GM21737 (cell line): ENCODE results near the gene SIGLEC11.
"Not testable (repeated sequence)": the region's sequence is repeated elsewhere in the genome, so short reads cannot be mapped to it uniquely, and the experiment has no call there.

Source experiments
- ATAC-seq: cut with Tn5 transposase; IDR thresholded peaks from one replicate; pipeline ENCODE4 v1.9.1; 2021; ENCODE audit warnings: mild to moderate bottlenecking, moderate library complexity; ENCODE audit not compliant: unreplicated experiment

The SIGLEC11 gene

DNA sequence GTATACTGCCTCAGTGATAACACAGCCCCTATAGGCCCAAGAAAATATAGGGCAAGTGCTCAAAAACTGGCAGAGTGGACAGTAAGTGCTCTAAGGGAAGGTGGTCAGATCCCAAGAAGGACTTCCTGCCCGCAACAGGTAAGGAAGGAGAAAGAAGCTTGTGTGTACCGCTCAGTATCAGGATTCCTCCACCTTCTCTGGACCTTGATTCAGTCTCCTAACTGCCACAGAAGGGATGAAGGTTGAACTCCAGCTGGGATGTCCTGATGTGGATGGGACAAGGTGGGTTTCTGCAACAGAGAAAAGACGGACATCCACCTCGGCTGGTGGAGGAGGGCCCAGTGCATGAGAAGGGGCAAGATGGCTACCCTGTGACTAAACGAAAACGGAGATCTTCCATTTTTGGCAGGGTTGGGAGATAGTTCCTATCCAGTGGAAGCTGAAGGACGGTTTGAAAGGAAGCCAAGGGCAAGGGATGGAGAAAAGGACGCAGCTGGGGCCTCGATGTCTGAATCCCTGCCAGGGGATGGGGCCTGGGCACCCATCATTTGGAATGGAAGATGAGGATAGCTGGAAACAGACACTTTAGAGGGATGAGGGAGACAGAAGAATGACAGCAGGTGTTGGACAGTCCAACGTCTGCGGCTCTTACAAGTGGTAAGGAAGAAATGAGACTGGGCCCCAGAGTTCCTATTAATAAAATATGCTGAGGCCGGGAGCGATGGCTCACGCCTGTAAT lies 33.3 kb downstream of the SIGLEC11 start:
- no peak for ATAC-seq

DNA sequence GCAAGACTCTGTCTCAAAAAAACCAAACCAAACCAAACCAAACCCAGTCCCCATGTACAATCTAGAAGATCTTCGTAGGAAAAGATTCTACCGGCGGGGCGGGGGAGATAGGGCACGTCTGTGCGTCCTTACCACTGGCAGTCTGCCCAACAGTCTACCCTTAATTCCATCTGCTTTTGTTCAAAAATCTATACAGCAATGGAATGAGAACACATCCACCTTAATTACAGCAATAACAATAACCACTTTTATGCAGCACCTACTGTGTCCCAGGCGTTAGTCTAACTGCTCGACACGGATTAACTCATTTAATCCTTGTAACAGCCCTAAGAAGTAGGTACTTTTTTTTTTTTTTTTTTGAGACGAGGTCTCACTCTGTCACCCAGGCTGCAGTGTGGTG lies 34.5 kb downstream of the SIGLEC11 start:
- ATAC-seq, result no peak

DNA sequence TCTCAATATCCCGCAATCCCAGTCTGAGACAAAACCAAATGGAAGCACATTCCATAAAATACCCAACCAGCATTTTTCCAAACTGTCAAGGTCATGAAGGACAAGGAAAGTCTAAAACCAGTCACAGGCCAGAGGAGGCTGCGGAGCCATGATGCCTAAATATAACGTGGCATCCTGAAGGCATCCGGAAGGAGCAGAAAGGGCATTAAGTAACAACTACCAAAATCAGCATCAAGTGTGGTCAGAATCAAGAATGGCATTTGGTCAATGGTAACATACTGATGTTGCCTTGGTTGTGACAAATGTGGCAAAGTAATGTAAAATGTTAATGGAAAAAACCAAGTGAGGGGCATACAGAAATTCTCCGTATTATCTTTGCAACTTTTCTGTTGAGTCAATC lies 35.5 kb downstream of the SIGLEC11 start:
- ATAC-seq, result no peak

DNA sequence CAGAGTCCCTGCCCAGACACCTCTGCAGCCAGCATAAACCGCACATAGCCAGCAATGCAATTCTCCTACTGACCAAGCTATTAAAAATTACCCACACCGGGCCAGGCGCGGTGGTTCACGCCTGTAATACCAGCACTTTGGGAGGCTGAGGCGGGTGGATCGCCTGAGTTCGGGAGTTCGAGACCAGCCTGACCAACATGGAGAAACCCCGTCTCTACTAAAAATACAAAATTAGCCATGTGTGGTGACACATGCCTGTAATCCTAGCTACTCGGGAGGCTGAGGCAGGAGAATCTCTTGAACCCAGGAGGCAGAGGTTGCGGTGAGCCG lies 36.1 kb downstream of the SIGLEC11 start:
- ATAC-seq, result not testable (repeated sequence)

DNA sequence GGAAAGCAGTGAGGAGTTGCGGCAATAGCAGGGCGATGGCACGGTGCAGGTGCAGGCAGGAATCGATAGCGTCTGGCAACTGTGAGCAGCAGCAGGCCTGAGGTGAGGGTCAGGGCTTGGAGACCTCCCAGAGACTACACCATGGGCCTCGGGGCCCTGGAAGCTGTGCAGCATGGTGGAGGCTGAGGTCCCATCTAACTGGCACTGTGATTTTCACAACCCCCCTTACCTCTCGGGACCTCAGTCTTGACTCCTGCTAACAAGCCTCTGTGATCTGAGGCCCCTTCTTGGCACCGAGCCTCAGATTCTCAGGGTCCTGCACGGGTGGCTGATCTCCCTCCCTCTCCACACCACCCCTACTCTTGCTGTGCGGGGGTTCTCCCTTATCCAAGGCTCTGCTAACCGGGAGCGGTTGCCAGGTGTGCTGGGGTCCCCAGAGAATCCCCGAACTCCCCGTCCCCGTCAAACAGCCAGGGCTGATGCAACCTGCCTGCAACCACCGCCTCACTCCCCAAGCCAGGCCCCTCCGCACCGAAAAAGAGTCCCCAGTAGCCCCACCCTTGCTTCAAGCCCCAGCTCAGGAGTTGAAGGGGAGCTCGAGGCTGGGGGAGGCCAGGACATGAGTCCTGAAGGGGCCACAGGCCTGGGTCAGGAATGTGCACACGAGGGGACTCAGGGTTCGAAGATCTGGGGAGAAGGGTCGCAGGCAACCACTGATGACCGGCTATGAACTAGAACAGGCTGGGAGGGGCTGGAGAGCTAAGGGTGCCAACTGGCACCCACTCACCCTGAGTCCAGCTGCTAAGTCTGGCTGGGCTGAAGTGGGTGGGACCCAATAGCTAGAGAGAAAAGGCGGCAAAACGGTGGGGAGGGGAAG lies 36.7 kb downstream of the SIGLEC11 start:
- ATAC-seq, result no peak

DNA sequence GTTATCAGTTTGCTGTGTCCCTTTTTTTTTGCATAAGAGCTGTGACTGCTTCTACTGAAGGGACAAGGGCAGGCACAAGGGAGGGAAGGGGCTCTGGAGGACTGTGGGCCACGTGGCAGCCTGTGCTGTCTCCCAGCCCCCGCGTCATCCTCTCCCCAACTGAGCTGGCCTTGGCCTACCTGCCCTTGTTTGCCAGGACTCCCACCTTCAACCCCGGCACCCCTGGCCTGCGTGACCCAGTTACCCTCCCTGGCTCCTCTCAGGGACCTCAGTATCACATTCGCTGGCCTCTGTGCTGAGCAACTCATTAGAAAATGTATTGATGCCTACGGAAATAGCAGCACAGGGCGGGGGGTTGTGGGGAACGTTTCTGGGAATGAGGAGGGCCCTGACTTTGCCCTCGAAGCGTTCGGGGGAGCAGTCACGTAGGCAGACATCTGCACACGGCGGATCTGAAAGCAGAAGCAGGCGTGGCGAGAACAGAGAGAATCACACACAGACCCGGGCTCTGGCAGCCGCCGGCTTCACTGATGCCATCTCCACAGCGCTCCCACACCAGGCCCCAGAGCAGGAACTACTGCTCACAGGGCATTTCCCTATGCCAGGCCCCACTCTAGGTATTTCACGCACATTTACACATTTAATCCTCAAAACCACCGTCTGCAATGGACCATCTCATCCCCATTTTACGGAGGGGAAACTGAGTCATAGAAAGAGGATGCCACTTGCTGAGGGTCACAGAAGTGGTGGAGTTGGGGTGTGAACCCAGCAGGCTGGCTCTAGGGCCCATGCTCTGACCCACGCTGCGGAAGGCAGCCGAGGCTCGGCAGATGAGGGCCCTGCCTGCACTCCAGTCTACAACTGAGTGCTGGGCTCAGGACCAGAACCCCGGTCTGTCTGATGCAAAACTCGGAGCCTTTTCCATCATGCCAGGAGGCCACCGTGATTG lies 37.6 kb downstream of the SIGLEC11 start:
- no peak for ATAC-seq

DNA sequence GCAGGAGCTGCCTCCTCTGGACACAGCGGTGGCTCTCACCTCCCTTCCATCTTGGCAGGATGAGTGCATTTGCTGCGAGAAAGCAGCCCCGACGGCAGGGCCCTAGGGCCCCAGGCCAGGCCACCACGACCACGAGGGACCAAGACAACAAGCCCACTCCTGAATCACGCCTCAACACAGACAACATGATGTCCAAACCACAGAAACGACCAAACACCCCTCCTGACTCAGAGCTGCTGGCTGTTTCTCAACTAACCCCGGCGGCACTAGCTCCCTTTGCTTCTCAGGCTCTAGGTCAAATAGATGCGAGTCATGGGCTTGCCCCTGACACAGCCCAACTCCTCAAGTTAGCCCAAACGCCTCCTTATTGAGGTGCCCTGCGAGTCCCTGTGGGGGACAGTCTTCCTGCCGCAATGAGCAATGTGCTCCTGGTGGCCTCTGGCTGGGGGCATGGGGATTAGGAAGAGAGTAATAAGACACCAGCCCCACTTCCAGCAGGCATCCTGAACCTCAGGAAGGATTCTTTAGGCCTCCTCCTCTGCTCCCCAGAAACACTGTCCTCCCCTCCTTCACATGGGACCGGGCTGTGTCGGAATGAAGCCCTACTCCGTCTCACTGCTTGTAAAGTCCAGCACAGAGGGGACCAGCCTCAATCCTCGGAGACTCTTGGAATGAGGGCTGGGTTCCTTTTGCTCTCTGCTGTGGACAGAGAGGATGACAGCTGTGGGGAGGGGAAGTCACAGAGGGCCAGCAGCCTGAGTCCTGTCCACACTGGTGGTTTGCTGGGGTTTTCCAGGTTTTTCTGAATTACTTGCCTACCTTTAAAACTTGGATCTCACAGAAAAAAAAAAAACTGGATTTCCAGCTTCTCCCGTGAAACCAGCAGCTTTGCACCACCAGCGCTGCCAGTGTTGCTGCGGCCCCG lies 38.8 kb downstream of the SIGLEC11 start:
- no peak for ATAC-seq

DNA sequence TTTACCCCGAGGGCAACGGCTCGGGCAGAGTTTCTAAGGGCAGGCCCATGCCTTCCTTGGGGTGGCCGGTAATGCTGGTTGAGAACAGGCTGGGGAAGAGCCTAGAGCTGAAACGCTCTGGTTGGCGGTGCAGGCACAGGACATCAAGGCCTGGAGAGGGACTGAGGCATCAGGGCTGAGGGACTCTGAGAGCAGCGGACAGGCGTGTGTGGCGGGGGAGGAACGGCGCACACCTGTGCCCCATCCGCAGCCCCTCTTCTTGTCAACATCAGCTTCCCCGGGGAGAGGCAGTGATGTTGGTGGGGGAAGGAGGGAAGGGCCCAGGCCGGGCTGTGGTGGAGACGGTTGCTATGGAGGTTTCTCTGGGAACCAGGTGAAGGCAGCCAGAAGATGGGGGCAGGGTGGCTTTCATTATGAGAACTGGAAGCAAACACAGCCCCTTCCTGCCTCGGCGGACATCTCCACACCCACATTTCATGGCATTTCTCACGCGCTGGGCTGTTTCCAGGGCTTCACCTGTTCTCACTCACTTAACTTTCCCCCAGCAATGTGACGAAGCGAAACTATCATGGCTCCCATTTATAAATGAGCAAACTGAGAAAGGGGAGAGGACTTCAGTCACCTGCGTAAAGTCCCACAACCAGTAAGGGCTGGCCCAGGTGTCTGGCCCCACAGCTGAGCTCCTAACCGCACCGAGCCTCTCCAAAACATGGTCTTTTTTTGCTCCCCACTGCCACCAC lies 40.2 kb downstream of the SIGLEC11 start:
- no peak for ATAC-seq

DNA sequence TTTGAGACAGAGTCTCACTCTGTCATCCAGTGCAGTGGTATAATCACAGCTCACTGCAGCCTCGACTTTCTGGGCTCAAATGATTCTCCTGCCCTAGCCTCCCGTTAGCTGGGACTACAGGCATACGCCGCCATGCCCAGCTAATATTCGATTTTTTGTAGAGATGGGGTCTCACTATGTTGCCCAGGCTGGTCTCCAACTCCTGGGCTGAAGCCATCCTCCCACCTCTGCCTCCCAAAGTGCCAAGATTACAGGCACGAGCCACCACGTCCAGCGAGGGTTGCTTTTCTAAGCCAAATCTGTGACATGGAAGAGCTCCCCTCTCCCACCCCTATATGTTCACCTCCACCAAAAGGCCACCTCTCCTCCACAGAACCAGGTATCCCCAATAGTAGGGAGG lies 42.9 kb downstream of the SIGLEC11 start:
- no peak for ATAC-seq

DNA sequence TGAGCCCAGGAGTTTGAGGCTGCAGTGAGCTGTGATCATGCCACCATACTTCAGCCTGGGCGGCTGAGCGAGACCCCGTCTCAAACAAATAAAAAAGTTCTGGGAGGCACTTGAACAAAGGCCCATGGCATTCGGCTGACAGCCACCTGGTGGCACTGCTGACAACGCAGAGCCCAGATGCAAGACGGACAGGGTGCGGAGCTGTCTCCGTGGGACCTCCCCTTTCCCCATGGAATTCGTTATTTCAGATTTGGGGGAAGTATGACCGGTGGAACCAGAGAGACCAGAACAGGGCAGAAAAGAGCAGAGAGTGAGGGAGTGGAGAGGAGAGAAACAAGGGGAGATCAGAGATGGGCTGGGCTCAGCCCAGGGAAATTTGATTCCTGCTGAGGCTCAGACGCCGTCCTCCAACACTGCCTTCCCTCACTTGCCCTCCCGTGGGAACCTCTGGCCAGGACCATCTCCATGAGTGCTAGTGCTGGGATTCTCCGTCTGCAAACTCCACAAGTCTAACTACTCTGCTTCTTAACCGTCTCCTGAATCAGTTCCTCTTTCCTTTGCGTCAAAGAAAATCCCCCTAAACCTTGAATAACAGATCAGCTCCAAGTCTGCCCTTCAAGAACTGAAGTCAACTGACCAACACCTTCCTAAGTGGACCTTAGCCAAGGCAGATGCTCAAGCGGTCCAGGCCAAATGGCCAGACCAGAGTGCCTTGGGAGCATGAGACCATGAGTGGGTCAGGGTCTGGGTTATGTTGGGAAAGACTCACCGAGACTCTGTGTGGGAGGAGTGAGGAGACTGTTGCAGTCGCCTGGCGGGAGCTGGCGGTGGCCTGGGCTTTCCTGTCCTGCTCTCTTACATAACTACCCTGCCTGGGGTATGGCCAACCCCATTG lies 43.9 kb downstream of the SIGLEC11 start:
- no peak for ATAC-seq

DNA sequence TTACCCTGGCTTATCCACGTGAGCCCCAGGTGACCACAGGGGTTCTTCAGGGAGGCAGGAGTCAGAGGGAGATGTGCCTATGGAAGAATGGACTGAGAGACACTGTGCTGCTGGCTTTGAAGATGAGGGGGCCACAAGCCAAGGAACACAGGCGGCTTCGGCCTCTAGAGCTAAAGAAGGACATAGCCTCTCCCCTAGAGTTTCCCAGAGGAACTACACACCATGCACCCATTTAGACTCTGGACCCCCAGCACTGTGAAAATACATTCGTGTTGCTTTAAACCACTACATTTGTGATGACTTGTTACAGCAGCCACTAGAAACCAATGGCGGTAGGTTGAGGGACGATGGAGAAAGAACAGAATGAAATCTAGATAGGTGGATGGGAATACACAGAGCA lies 45.7 kb downstream of the SIGLEC11 start:
- ATAC-seq, result no peak

DNA sequence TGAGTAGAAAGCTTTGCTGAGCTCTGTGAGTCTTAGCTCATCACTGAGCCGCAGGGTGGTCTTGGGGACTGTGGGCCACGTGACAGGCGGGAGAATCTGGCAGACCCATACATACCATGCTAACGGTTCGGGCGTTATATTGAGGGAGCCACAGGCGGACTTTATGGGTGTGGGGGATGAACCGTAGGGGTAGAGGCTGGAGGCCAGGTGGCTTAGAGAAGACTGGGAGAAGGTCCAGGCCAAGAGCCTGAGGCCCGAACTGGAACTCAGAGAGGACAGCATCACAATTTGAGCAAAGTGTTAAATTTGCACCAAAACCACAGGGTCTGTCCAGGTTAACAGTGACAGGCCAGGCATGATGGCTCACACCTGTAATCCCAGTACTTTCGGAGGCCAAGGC lies 47.3 kb downstream of the SIGLEC11 start:
- no peak for ATAC-seq

DNA sequence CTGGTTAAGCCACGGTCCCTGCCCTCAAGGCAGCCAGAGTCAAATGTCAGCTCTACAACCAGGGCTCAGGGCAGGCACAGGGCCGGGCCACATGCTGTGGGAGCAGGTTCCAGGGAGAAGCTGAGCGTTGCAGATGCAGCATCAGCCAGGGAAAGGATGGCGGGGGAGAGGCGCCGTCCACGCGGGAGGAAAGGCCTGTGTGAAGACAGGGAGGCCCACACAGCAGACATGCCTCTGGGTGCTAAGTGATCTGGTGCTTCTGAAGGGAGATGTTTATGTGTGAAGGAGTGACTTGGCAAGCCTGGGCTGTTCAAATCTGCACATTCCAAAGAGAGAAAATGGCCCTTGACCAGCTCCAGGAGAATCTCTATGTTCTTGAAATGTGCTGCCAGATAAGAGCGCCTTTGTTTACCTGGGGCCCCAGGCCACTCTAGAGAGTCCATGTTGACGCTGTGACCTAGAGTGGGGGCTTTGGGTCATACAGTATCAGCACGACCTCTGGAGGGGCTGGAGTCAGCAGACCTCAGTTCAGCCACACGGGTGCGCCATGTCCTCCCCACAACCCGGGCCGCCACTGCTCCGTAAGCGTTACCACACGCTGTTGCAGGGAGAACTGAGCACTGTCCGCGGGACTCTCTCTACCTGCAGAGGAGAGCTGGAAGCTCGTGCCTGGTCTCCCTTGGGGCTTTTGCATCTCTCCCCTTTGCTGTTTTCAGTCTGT lies 47.8 kb downstream of the SIGLEC11 start:
- ATAC-seq, result no peak

DNA sequence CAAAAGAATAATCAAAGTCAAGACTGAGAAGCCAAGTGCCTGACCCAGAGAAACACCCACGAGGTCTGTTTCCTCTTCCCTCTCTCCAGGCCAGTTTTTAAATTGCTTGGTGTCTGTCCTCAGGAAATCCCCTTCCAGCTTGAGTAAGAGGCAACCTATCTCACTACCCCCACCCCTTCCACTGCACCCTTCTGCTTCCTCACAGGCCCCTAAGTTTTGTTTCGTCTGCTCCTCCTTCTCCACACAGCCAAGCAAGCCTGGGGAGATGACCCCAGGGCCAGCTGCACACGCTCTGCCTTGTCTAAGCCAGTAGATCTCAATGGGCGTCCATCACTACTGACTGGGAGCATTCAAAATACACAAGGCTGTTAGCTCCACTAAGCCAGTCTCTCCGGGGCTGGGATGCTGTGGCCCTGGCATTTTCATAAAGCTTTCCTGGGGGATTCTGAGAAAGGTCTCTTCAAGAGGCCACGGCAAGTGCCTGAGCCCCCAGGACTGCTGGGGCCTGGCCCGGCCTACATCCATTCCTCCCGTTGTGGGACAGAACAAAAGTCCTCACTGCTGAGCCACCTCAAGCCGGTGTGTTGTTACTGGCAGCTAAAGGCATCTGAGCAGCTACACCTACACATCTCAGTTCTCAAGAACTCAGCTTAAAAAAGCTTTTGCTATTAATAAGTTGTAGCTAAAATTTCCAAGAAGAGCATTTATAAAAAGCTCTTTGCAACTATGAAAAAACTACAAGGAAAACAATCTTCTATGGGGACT lies 49.4 kb downstream of the SIGLEC11 start:
- peak; percentile 42 for ATAC-seq

DNA sequence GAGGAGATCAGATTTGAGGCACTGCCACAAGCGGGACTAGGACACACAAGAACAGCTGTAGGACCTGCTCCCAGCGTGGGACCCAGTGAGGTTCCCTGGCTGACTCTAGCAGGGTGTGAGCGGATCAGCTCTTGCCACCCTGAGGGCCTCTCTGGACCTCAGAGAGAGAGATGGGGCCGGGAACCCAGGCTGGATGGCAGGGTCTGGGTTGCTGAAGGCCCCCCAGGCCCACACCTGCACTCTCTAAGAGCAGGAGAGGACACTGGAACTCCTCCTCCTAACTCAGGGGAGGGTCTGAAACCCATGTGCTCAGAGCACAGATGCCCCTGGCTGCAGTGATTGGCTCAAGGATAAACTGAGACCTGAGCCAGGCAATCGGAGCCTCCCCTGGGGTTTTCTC lies 50.8 kb downstream of the SIGLEC11 start:
- ATAC-seq, result no peak

DNA sequence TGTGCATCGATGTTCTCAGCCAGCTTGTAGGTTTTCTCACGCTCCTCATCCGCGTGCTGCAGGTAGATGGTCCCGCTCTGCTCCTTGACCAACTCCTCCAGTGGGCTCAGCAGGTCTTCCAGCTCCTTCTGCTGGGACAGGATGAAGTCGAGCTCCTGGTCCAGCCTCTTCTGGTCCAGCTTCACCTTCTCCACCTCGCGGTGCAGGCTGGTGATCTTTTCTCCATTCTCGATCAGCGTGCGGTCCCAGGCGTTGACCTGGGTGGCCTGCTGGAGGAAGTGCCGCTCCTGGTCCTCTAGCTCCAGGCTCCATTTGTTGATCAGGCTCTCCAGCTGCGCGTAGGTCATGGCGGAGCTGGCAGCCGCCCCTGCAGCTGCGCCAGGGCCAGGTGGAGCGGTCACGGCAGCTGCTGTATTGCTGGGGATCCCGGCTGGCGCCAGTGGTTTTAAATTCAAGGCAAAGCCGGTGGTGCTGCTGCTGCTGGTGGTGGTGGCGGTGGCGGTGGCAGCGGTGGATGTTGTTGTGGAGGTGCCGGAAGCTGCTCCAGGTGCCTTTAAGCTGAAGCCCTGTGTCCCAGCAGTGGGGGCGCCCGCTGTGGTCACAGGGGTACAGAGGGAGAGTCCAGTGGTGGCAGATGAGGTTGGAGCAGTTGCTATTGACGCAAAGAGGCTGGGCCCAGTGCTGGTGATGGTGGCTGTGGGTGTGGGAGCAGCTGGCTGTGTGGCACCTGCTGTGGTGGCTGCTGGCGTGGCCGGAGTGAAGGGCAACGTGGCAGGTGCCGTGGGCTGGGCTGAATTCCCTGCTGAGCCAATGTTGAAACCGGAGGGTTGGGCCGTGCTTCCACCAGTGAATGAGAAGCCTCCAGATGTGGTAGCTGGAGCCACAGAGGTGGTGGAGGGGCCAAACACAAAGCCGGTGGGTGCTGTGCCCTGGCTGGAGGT lies 52.2 kb downstream of the SIGLEC11 start:
- no peak for ATAC-seq
